HepG2 (cell line): ENCODE data around the gene STRN3. TPM values are rescaled to one million over a fixed set of nuclear protein-coding genes. Genes with fewer than 3 reads are reported as not detected.
A peak's percentile ranks its signal among the peaks of the same experiment; 100 is the strongest.

Source experiments
- ARNTL ChIP-seq: sonication (generic); formaldehyde crosslinking; IDR thresholded peaks from 2 replicates; pipeline ENCODE4 v1.4.0; 2020; ENCODE audit warnings: mild to moderate bottlenecking, missing genetic modification reagents
- GLMP ChIP-seq: sonication (generic); formaldehyde crosslinking; IDR thresholded peaks from 2 replicates; pipeline ENCODE4 v1.9.0; 2021; ENCODE audit warnings: missing genetic modification reagents, mild to moderate bottlenecking, borderline replicate concordance
- IKZF1 ChIP-seq: fragments of 450-650 bp; IDR thresholded peaks from 2 replicates; pipeline ENCODE4 v1.7.1; 2016
- JUN ChIP-seq: sonication (generic); formaldehyde crosslinking; IDR thresholded peaks from 2 replicates; pipeline ENCODE4 v1.4.0; 2020; ENCODE audit warnings: mild to moderate bottlenecking, missing genetic modification reagents
- MTA1 ChIP-seq: sonication (generic); formaldehyde crosslinking; IDR thresholded peaks from 2 replicates; pipeline ENCODE4 v1.4.0; 2020; ENCODE audit warnings: missing genetic modification reagents, mild to moderate bottlenecking, borderline replicate concordance
- NCOA5 ChIP-seq: sonication (generic); formaldehyde crosslinking; IDR thresholded peaks from 2 replicates; pipeline ENCODE4 v1.4.0; 2020; ENCODE audit warnings: missing genetic modification reagents
- PHF20 ChIP-seq: sonication (generic); formaldehyde crosslinking; IDR thresholded peaks from 2 replicates; pipeline ENCODE4 v1.5.0; 2020; ENCODE audit warnings: mild to moderate bottlenecking, missing genetic modification reagents
- RORA ChIP-seq: sonication (generic); formaldehyde crosslinking; IDR thresholded peaks from 2 replicates; pipeline ENCODE4 v1.5.0; 2020; ENCODE audit warnings: mild to moderate bottlenecking, missing genetic modification reagents, moderate library complexity
- SETDB1 ChIP-seq: sonication (generic); formaldehyde crosslinking; IDR thresholded peaks from 2 replicates; pipeline ENCODE4 v1.5.1; 2020; ENCODE audit warnings: missing genetic modification reagents, mild to moderate bottlenecking, borderline replicate concordance
- SP5 ChIP-seq: IDR thresholded peaks from 2 replicates; pipeline ENCODE4 v1.6.1; 2016; ENCODE audit warnings: low read depth, borderline replicate concordance
- THYN1 ChIP-seq: sonication (generic); formaldehyde crosslinking; IDR thresholded peaks from 2 replicates; pipeline ENCODE4 v1.8.1; 2023; ENCODE audit warnings: low read depth, mild to moderate bottlenecking, moderate library complexity, missing genetic modification reagents, borderline replicate concordance
- YEATS4 ChIP-seq: sonication (generic); formaldehyde crosslinking; IDR thresholded peaks from 2 replicates; pipeline ENCODE4 v1.4.0; 2020; ENCODE audit warnings: missing genetic modification reagents, borderline replicate concordance
- ZBTB34 ChIP-seq: sonication (generic); formaldehyde crosslinking; IDR thresholded peaks from 2 replicates; pipeline ENCODE4 v1.8.0; 2022; ENCODE audit warnings: mild to moderate bottlenecking, missing genetic modification reagents
- ZKSCAN5 ChIP-seq: sonication (generic); formaldehyde crosslinking; IDR thresholded peaks from 2 replicates; pipeline ENCODE4 v1.5.1; 2020; ENCODE audit warnings: mild to moderate bottlenecking, missing genetic modification reagents
- ZNF280D ChIP-seq: sonication (generic); formaldehyde crosslinking; IDR thresholded peaks from 2 replicates; pipeline ENCODE4 v1.5.1; 2020; ENCODE audit warnings: mild to moderate bottlenecking, missing genetic modification reagents
- ZNF33B ChIP-seq: sonication (generic); formaldehyde crosslinking; IDR thresholded peaks from 2 replicates; pipeline ENCODE4 v1.5.1; 2020; ENCODE audit warnings: mild to moderate bottlenecking, missing genetic modification reagents
- ZNF704 ChIP-seq: sonication (generic); formaldehyde crosslinking; IDR thresholded peaks from 2 replicates; pipeline ENCODE4 v1.8.1; 2023; ENCODE audit warnings: mild to moderate bottlenecking, inconsistent platforms, moderate library complexity, missing genetic modification reagents, borderline replicate concordance
- ZNF724P ChIP-seq: sonication (generic); formaldehyde crosslinking; IDR thresholded peaks from 2 replicates; pipeline ENCODE4 v1.8.0; 2022; ENCODE audit warnings: missing genetic modification reagents, borderline replicate concordance
- ZNF788 ChIP-seq: sonication (generic); formaldehyde crosslinking; IDR thresholded peaks from 2 replicates; pipeline ENCODE4 v1.5.0; 2020; ENCODE audit warnings: mild to moderate bottlenecking, missing genetic modification reagents, borderline replicate concordance
- polyA plus RNA-seq, 8 experiments: library from polyadenylated mRNA; depleted of rRNA in 3 of 8; stranded (reverse) in 7 of 8; unstranded in 1 of 8; fragments of >200 nt; fragmentation: Illumina TruSeq in 4 of 8; extraction: Trizol in 4 of 8; gene quantifications; 2 replicates each; pipeline versions ENCODE4 v1.2.1 to v1.2.3, GENCODE V29; 2011 to 2016; ENCODE audit warnings: low read depth in 4 of 8, missing spikeins in 1 of 8, mixed read lengths in 1 of 8; ENCODE audit not compliant: insufficient read depth in 1 of 8
- total RNA-seq, 5 experiments: library from RNA; depleted of rRNA; stranded (reverse); fragments of >200 nt; fragmentation: Illumina TruSeq; extraction: Trizol; gene quantifications; 2 replicates each; pipeline ENCODE4 v1.2.3, GENCODE V29; 2016; ENCODE audit warnings: low read depth in 1 of 5
- TF ChIP-seq, protein P1 (sequence below): IDR thresholded peaks from 2 replicates; pipeline ENCODE4 v1.6.1; 2016; ENCODE audit warnings: missing genetic modification reagents, missing compliant biosample characterization
- TF ChIP-seq, protein P2 (sequence below): sonication (generic); formaldehyde crosslinking; IDR thresholded peaks from 2 replicates; pipeline ENCODE4 v1.4.0; 2020; ENCODE audit warnings: mild to moderate bottlenecking, missing genetic modification reagents

The STRN3 gene
- total and polyA plus RNA-seq, 2 of the 13 experiments (the other 11 are each of a cell fraction or from before 2014, with no cell fraction given), result 49.4 to 123 TPM

- TF ChIP-seq, protein P1, sequence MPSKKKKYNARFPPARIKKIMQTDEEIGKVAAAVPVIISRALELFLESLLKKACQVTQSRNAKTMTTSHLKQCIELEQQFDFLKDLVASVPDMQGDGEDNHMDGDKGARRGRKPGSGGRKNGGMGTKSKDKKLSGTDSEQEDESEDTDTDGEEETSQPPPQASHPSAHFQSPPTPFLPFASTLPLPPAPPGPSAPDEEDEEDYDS (CRISPR knock-in tag), result no peak
- TF ChIP-seq NCOA5 (no peak), JUN (CRISPR knock-in tag) (no peak), ZNF280D (CRISPR knock-in tag) (no peak), ZNF788 (CRISPR knock-in tag) (no peak; the same call in 1 of the 2 replicates), ZBTB34 (CRISPR knock-in tag) (no peak), GLMP (CRISPR knock-in tag) (no peak), ZNF704 (CRISPR knock-in tag) (no peak), ZNF33B (no peak), ZKSCAN5 (no peak), SETDB1 (no peak), IKZF1 (no peak), MTA1 (CRISPR knock-in tag) (no peak), SP5 (CRISPR knock-in tag) (peak; percentile 28; the same call in 1 of the 2 replicates), ARNTL (no peak), ZNF724P (CRISPR knock-in tag) (no peak), RORA (CRISPR knock-in tag) (no peak), THYN1 (CRISPR knock-in tag) (no peak), PHF20 (CRISPR knock-in tag) (no peak), YEATS4 (CRISPR knock-in tag) (no peak)
- TF ChIP-seq, protein P2, sequence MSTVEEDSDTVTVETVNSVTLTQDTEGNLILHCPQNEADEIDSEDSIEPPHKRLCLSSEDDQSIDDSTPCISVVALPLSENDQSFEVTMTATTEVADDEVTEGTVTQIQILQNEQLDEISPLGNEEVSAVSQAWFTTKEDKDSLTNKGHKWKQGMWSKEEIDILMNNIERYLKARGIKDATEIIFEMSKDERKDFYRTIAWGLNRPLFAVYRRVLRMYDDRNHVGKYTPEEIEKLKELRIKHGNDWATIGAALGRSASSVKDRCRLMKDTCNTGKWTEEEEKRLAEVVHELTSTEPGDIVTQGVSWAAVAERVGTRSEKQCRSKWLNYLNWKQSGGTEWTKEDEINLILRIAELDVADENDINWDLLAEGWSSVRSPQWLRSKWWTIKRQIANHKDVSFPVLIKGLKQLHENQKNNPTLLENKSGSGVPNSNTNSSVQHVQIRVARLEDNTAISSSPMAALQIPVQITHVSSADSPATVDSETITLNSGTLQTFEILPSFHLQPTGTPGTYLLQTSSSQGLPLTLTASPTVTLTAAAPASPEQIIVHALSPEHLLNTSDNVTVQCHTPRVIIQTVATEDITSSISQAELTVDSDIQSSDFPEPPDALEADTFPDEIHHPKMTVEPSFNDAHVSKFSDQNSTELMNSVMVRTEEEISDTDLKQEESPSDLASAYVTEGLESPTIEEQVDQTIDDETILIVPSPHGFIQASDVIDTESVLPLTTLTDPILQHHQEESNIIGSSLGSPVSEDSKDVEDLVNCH (CRISPR knock-in tag), result no peak
Observed at GRCh38 chr14:30980980-30981379, 45.2 kb downstream of the STRN3 start (continued).
